GM12873 (cell line): ENCODE measurements around the gene TGM3.

Experiments used
- TF ChIP-seq, protein P1 (sequence below): IDR thresholded peaks from 2 replicates; pipeline ENCODE4 v1.5.1; 2012; ENCODE audit warnings: low read depth, mild to moderate bottlenecking, moderate library complexity, low read length, control low read depth; ENCODE audit not compliant: insufficient read depth; ENCODE audit errors: missing control alignments

TGM3 gene

DNA sequence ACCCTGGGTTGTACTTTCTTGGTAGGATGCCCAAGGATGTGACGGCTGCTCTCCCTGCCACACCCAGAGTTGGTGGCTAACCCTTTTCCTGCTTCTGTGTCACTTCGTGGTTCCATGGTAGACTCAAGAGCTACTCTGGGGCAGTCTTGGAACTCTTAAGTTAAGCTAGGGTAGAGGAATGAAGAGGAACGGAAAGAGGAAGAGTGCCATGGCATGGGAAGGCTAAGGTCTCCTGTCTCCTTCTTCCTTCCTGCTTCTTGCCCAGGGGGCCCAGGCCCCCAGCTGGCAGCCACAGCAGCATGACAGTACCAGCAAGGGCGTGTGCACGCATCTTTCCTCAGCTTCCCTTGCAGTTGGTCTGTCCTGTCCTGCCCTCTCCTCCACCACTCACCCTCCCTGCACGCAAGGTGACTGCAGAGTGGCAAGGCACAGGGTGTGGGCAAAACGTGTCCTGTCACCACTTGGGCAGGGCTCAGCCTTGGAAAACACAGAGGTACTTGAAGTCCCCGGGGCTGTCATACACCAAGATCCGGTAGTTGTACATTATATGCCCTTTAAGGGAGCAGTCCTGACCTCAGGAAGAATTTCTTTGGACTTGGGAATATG is 39.8 kb upstream of the TGM3 start:
- TF ChIP-seq, protein P1, sequence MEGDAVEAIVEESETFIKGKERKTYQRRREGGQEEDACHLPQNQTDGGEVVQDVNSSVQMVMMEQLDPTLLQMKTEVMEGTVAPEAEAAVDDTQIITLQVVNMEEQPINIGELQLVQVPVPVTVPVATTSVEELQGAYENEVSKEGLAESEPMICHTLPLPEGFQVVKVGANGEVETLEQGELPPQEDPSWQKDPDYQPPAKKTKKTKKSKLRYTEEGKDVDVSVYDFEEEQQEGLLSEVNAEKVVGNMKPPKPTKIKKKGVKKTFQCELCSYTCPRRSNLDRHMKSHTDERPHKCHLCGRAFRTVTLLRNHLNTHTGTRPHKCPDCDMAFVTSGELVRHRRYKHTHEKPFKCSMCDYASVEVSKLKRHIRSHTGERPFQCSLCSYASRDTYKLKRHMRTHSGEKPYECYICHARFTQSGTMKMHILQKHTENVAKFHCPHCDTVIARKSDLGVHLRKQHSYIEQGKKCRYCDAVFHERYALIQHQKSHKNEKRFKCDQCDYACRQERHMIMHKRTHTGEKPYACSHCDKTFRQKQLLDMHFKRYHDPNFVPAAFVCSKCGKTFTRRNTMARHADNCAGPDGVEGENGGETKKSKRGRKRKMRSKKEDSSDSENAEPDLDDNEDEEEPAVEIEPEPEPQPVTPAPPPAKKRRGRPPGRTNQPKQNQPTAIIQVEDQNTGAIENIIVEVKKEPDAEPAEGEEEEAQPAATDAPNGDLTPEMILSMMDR: no peak

DNA sequence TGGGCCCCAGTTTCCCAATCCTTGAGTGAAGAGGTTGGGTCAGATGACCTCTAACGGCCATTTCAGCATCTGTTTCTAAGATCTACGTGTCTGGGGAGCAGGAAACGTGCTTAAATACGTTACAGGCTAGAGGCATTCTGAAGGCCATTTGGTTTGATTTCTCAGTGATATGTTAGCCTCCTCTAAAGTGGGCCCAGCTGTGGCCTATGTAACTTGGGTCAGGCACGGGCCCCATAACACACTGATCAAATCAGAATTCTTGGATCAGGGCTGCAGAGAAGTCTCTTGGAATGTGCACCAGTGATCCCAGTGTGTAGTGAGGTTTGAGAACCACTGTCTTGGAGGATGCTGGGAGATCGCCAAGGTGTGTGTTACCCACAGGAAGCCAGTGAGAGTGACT is 36.1 kb upstream of the TGM3 start:
- TF ChIP-seq, protein P1: no peak

- TF ChIP-seq, protein P1: no peak
Measured at GRCh38 chr20:2260250-2260649, 35.6 kb upstream of the TGM3 start.

GRCh38 chr20:2261046-2261485 is 34.7 kb upstream of the TGM3 start:
- TF ChIP-seq, protein P1: no peak

GRCh38 chr20:2261629-2262028 is 34.2 kb upstream of the TGM3 start:
- TF ChIP-seq, protein P1: no peak

- TF ChIP-seq, protein P1: no peak
Measured at GRCh38 chr20:2264118-2264517, 31.7 kb upstream of the TGM3 start.

- TF ChIP-seq, protein P1: no peak
Measured at GRCh38 chr20:2273634-2274302, 22.0 kb upstream of the TGM3 start.
